HPDE6-E6E7 (cell line): ENCODE results near the gene LGI4.
"Not testable (repeated sequence)": the region's sequence is repeated elsewhere in the genome, so short reads cannot be mapped to it uniquely, and the experiment has no call there.

Experiments used
- DNase-seq: peaks from one replicate; pipeline ENCODE4 v3.0.0; 2011; ENCODE audit warnings: missing footprints; ENCODE audit errors: extremely low spot score

Gene LGI4

GRCh38 chr19:35141837-35142605, 7.2 kb upstream of the LGI4 start:
- no peak for DNase-seq

GRCh38 chr19:35140962-35141836, 6.3 kb upstream of the LGI4 start:
- DNase-seq = peak; percentile 94

GRCh38 chr19:35140207-35140961, 5.5 kb upstream of the LGI4 start:
- DNase-seq = no peak

- no peak for DNase-seq
Measured at GRCh38 chr19:35138305-35138892, 3.5 kb upstream of the LGI4 start, which contains the start of gene FXYD1. FXYD1 (plus strand) TSS chr19:35138824; CDS start chr19:35140080, 1,256 bp downstream.

GRCh38 chr19:35136977-35137702, 2.3 kb upstream of the LGI4 start:
- DNase-seq = no peak

- no peak for DNase-seq
Measured at GRCh38 chr19:35136231-35136630, 1.4 kb upstream of the LGI4 start.

GRCh38 chr19:35135389-35135909, 590 bp upstream of the LGI4 start:
- DNase-seq = peak; percentile 76

GRCh38 chr19:35133826-35134225, 1.0 kb downstream of the LGI4 start:
- DNase-seq = no peak

GRCh38 chr19:35132254-35132653, 2.6 kb downstream of the LGI4 start:
- no peak for DNase-seq

- DNase-seq = no peak
Measured at GRCh38 chr19:35130761-35131720, 3.8 kb downstream of the LGI4 start.

- DNase-seq = not testable (repeated sequence)
Measured at GRCh38 chr19:35129724-35130274, 5.1 kb downstream of the LGI4 start.

GRCh38 chr19:35128398-35129057, 6.3 kb downstream of the LGI4 start:
- no peak for DNase-seq

GRCh38 chr19:35127871-35128270, 7.0 kb downstream of the LGI4 start:
- no peak for DNase-seq

GRCh38 chr19:35126624-35126959, 8.3 kb downstream of the LGI4 start:
- no peak for DNase-seq

GRCh38 chr19:35125749-35126623, 8.9 kb downstream of the LGI4 start:
- no peak for DNase-seq

GRCh38 chr19:35125270-35125717, 9.6 kb downstream of the LGI4 start:
- no peak for DNase-seq
